SH-SY5Y (cell line): ENCODE data around the gene TTLL7.

Source experiments
- GATA2 ChIP-seq: IDR thresholded peaks from 2 replicates; pipeline ENCODE4 v1.6.1; 2011; ENCODE audit warnings: mild to moderate bottlenecking, low read depth, low read length
- GATA3 ChIP-seq: IDR thresholded peaks from 2 replicates; pipeline ENCODE4 v1.6.1; 2011; ENCODE audit warnings: low read depth, mild to moderate bottlenecking, low read length, moderate library complexity

DNA sequence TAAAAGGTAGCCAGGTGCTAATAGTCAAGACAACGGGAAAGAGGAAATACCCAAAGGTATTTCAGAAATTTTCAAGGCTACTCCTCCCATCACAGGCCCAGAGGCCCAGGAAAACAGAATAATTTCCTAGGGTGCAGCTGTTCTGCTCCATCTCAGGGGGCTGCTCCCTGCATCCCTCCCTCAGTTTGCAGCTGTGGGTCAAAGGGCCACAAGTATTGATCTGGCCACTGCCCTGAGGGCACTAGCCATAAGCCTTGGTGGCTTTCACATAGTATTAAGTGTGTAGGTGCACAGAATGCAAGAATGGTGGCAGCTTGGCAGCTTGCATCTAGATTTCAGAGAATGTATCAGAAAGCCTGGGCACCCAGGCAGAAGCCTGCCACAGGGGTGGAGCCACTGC, 179.5 kb downstream of the TTLL7 start:
- TF ChIP-seq GATA2 (no peak), GATA3 (no peak)
